ENCODE measurements around the gene TSPYL2.

TSPYL2 gene

GRCh38 chrX:53081925-53082772, at the start of gene TSPYL2:
Gene TSPYL2, plus strand, starts transcription at chrX:53082367. Its CDS starts 132 bp downstream, at chrX:53082499.
- DNase-seq = peak; percentile 88 to 93 (median 88)

GRCh38 chrX:53036149-53036548, 46.0 kb upstream of the TSPYL2 start:
- no peak for DNase-seq

- no peak for DNase-seq
Measured at GRCh38 chrX:53039236-53039635, 42.9 kb upstream of the TSPYL2 start.

- no peak for DNase-seq
Measured at GRCh38 chrX:53044995-53045394, 37.2 kb upstream of the TSPYL2 start.

- no peak for DNase-seq
Measured at GRCh38 chrX:53047228-53047627, 34.9 kb upstream of the TSPYL2 start.

GRCh38 chrX:53048169-53049126, 33.7 kb upstream of the TSPYL2 start, which contains the start of gene GPR173:
Gene GPR173, plus strand, starts transcription at chrX:53048789. Its CDS starts 27,833 bp downstream, at chrX:53076622.
- DNase-seq = peak in 2 of 3 donors; percentile 1 to 4

GRCh38 chrX:53049127-53049517, 33.0 kb upstream of the TSPYL2 start:
- DNase-seq = no peak

- DNase-seq = no peak
Measured at GRCh38 chrX:53050841-53051240, 31.3 kb upstream of the TSPYL2 start.

- no peak for DNase-seq
Measured at GRCh38 chrX:53055244-53055849, 26.8 kb upstream of the TSPYL2 start.

GRCh38 chrX:53056292-53056691, 25.9 kb upstream of the TSPYL2 start:
- no peak for DNase-seq

GRCh38 chrX:53065104-53065503, 17.1 kb upstream of the TSPYL2 start:
- no peak for DNase-seq

GRCh38 chrX:53071064-53071463, 11.1 kb upstream of the TSPYL2 start:
- no peak for DNase-seq

GRCh38 chrX:53071604-53072417, 10.4 kb upstream of the TSPYL2 start:
- peak; percentile 66 to 68 (median 67) for DNase-seq

GRCh38 chrX:53072418-53073114, 9.6 kb upstream of the TSPYL2 start:
- no peak for DNase-seq

GRCh38 chrX:53073115-53073586, 9.0 kb upstream of the TSPYL2 start:
- no peak for DNase-seq

- DNase-seq = no peak
Measured at GRCh38 chrX:53075011-53075410, 7.2 kb upstream of the TSPYL2 start.

- DNase-seq = no peak
Measured at GRCh38 chrX:53076671-53077070, 5.5 kb upstream of the TSPYL2 start.

GRCh38 chrX:53077207-53078197, 4.7 kb upstream of the TSPYL2 start:
- no peak for DNase-seq

GRCh38 chrX:53078943-53079342, 3.2 kb upstream of the TSPYL2 start:
- no peak for DNase-seq

Measured in suppressor macrophage treated with lipopolysaccharide for 1 hour (primary cell).